ENCODE data around the gene CHRNB1.

The CHRNB1 gene

DNA sequence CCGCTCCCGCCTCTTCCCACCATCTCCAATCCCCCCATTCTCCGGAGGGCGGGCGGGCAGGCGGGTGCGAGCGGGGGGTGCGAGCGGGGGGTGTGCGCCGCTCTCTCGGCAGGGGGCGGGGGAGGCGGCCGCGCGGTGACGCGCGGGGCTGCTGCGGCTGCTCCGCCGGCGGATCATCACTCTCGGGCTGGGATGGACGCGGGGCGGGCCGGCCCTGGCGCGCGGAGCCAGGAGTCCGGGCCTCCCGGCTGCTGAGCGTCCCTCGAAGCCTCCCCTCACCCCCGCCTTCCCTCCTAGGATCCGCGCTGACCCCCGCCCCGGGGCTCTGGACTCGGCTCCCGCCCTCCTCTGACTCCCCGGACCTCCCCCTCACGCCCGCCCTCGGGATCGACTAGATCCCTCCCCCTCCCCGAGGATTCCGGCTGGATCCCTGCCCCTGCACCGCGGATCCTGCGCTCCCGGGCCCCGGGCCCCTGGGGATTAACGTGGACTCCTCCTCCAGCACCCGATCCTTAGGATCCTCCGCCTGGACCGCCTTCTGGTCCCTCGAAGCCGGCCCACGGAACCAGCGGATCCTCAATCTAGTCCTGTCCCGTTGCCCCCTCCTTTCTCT lies 40.0 kb upstream of the CHRNB1 start:
- no peak for DNase-seq (ENCODE audit: low read depth)
- TF ChIP-seq, protein P1, sequence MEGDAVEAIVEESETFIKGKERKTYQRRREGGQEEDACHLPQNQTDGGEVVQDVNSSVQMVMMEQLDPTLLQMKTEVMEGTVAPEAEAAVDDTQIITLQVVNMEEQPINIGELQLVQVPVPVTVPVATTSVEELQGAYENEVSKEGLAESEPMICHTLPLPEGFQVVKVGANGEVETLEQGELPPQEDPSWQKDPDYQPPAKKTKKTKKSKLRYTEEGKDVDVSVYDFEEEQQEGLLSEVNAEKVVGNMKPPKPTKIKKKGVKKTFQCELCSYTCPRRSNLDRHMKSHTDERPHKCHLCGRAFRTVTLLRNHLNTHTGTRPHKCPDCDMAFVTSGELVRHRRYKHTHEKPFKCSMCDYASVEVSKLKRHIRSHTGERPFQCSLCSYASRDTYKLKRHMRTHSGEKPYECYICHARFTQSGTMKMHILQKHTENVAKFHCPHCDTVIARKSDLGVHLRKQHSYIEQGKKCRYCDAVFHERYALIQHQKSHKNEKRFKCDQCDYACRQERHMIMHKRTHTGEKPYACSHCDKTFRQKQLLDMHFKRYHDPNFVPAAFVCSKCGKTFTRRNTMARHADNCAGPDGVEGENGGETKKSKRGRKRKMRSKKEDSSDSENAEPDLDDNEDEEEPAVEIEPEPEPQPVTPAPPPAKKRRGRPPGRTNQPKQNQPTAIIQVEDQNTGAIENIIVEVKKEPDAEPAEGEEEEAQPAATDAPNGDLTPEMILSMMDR (IDR thresholded peaks at IDR 0.05; ENCODE audit: low read depth, low read length, missing control alignments): no peak
- peak overlapping the region; percentile 92 for H3K4me3 ChIP-seq (ENCODE audit: low read depth, low read length)

DNA sequence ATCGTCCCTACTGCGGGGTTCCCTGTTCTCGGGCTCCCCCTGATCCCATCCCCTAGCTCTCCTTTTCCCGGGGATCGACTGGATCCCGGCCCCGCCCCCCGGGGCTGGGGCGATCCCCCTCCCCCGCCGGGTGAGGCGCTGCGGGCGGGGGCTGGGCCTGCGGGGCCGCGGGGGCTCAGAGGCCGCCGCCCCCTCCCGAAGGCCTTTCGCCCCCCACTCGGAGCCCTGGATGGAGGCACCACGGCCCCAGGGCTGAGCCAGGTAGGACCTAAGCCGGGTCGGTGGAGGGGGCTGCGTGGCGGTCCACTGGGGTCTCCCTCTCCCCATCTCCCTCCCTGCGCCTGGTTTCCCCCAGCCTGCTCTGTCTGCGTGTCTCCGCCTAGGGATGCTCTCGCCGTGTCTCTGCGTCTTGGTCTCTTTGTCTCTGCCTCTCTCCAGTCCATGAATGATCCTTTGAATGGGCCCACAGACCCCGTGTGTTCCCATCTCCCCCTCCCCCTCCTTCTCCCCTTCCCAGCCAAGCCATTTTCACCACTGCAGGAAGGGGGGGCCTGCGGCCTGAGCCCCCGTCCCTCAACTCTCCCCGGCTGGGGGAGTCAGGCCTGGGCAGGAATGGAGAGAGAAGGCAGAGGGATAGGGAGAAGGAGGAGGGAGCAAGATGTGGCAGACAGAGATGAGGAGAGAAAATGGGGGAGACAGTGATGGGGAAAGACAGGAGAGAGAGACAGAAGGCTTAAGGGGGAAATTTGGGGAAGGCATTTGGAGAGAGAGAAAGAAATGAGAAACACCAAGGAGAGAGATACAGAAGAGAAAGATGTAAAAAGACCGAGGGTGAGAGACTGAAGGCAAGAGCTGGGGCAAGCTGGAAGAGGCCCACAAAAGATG lies 39.3 kb upstream of the CHRNB1 start:
- no peak for DNase-seq (ENCODE audit: low read depth)
- TF ChIP-seq, protein P1 (IDR thresholded peaks at IDR 0.05; ENCODE audit: low read depth, low read length, missing control alignments): no peak

DNA sequence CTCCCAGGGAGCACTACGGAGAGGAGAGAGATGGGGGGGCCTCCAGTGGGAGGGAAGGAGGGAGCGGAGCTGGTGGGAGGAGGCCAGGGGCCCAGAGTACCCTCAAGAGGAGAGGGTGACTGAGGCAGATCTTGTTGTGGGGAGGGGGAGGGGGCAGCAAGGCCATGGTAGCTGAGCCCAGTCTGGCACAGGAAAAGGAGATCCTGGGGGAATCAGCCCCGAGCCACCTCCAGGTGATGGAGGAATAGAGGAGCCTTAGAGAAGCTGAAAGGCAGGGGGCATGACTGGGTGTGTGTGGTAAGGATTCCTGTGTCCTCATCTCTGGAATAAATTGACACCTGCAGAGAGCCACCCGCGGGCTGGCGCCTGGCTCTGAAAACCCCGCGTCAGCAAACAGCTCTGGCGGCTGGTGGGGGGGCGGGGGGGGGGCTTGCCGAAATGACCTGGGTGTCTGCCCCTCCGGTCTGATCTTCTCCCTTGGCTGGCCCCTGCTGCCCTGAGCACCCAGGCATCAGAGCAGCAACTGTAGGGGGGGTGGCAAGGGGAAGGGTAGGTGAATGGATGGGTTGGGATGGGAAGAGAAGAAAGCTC lies 38.5 kb upstream of the CHRNB1 start:
- no peak overlapping the region for H3K4me3 ChIP-seq (ENCODE audit: low read depth, low read length)
- TF ChIP-seq, protein P1 (IDR thresholded peaks at IDR 0.05; ENCODE audit: low read depth, low read length, missing control alignments): no peak
- DNase-seq (ENCODE audit: low read depth): no peak

More for the DNA sequence above, 39.3 kb upstream of the CHRNB1 start:
- H3K4me3 ChIP-seq (ENCODE audit: low read depth, low read length): no peak overlapping the region

DNA sequence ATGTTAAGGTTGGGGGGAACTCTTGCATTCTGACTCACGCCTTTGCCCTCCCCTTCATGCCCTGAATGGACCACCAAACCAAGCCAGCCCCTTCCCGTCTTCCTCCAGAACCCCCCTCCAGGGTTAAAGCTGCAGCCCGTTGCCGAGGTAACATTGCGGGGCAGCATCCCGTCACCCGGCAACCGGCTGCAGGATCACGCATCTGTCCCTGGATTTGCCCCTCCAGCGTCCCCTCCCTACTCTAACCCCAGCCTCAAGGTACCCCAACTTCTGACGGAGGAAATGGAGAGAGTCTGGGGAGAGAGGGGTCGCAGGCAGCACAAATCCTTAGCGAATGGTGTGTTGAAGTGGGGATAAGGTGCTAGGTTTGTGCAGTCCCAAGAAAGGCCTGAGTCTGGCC lies 37.8 kb upstream of the CHRNB1 start:
- no peak for DNase-seq (ENCODE audit: low read depth)
- H3K4me3 ChIP-seq (ENCODE audit: low read depth, low read length): no peak overlapping the region
- TF ChIP-seq, protein P1 (IDR thresholded peaks at IDR 0.05; ENCODE audit: low read depth, low read length, missing control alignments): no peak

DNA sequence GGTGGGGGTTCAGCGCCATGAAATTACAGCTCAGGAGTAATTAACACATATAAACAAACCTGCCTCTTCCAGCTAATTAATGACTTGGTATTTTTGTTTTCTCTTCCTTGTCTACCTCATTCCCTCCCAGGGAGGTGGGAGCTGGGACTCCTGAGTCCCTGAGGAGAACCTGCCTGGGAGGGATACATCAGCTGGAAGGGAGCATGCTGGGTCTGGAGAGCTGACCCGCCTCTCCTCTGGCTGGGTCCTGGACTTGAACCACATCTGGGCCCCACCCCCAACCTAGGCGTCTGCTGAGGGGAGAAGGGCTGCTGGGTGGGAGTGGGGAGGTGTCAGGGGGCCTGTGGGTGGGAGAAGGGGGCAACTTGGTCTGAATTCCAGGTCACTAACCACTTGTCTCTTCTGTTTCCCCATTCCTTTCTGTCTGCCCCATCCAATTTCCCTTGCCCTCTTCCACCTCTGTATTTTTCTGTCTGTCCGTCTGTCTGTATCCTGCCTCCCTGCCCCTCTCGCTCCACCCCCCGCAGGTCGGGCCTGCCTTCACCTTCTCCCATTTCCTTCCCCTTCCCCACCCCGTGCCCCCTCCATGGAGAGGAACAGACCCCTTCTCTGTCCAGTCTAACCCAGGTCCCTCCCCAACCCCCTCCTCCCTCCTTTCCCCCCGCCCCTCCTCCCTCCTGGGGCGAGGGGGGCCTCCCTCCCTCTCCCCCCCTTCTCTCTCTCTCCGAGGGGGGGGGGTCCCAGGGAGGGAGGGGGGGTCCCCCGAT lies 37.2 kb upstream of the CHRNB1 start, which contains the start of gene NLGN2:
NLGN2 (plus strand) TSS at position 361 of the 767 bp plus-strand sequence. CDS start 411 bp downstream, outside the sequence.
- no peak within 1 kb of the TSS for H3K4me3 ChIP-seq (ENCODE audit: low read depth, low read length)
- TF ChIP-seq, protein P1 (IDR thresholded peaks at IDR 0.05; ENCODE audit: low read depth, low read length, missing control alignments): no peak
- no peak for DNase-seq (ENCODE audit: low read depth)

DNA sequence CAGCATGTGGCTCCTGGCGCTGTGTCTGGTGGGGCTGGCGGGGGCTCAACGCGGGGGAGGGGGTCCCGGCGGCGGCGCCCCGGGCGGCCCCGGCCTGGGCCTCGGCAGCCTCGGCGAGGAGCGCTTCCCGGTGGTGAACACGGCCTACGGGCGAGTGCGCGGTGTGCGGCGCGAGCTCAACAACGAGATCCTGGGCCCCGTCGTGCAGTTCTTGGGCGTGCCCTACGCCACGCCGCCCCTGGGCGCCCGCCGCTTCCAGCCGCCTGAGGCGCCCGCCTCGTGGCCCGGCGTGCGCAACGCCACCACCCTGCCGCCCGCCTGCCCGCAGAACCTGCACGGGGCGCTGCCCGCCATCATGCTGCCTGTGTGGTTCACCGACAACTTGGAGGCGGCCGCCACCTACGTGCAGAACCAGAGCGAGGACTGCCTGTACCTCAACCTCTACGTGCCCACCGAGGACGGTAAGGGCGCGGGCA lies 36.6 kb upstream of the CHRNB1 start:
- TF ChIP-seq, protein P1 (IDR thresholded peaks at IDR 0.05; ENCODE audit: low read depth, low read length, missing control alignments): no peak
- DNase-seq (ENCODE audit: low read depth): no peak
- no peak overlapping the region for H3K4me3 ChIP-seq (ENCODE audit: low read depth, low read length)
